ENCODE results near the gene LIPC. TPM values are rescaled to one million over a fixed set of nuclear protein-coding genes. Genes with fewer than 3 reads are reported as not detected.

LIPC gene
- total RNA-seq, 2 experiments from 2014 or later: 1.5 to 3.9 TPM

DNA sequence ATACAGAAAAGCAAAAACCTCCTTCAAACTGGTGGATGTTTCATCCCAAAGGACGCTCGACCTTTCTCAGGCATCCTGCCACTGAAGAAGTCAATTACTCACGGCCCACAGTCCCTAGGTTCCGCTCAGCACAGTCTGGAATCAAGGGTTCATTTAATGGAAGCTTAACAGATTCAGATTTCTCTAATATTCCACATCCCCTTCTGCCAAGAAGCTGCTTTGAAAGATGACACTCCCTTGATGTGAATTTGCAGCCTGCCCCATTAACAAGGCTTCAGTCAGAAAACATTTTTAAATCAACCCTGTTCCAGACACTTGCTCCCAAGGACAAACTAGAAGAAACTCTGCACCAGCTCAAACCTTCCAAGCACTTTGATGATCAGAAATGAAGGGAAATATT, 81.2 kb downstream of the LIPC start:
- POLR2A ChIA-PET: interaction anchor here (0.6 kb wide), 1 partner anchor 39 kb away, joined by 3 read pairs; no protein-coding TSS in a partner anchor
- DNase-seq: no peak
- CTCF ChIA-PET: interaction anchor here (0.9 kb wide), 1 partner anchor 55 kb away, joined by 3 read pairs; no protein-coding TSS in a partner anchor
- H3K4me3 Mint-ChIP-seq: no peak overlapping the region
- peaks cover 40% of the 10 kb centered on the region for H3K4me1 Mint-ChIP-seq
- H3K36me3 Mint-ChIP-seq (ENCODE audit: low read depth): peaks cover 15% of the 10 kb centered on the region
- peaks cover 2% of the 10 kb centered on the region for H3K27me3 Mint-ChIP-seq
- H3K9me3 Mint-ChIP-seq: peaks cover 15% of the 10 kb centered on the region
- no peak overlapping the region for H3K27ac Mint-ChIP-seq

DNA sequence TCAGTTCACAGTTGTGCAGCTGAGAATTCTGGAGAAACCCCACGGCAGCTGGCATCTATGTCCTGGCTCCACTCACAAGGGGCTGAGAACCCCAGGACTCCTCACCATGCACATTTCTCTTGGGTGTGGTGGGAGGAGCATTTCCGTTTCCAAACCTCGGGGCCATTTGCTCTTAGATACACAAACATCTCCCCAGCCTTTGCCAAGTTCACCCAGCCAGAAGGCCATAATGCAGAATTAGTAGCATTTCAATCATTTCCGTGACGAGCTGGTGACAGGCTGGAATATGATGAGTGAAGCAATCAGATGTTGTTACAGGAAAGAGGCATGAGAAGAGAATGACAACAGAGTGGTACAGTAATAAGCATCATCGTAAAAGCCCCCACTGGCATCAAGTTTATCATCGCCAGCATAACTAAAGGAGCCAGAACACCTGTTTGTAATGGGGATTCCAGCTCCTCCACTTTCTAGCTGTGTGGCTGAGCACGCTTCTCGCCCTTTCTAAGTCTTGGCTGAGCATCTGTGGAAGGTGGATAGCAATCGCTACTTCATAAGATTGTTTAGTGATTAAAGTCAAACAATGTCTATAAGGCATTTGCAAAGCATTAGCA, 82.0 kb downstream of the LIPC start:
- ChIA-PET POLR2A (interaction anchor here (0.6 kb wide), 1 partner anchor 38 kb away, joined by 3 read pairs; no protein-coding TSS in a partner anchor), CTCF (interaction anchor here (0.9 to 1.1 kb wide), 3 partner anchors 9 to 56 kb away, joined by 3 to 4 read pairs (median 3); no protein-coding TSS in a partner anchor)
- peaks cover 48% of the 10 kb centered on the region for H3K4me1 Mint-ChIP-seq
- H3K4me3 Mint-ChIP-seq: no peak overlapping the region
- H3K9me3 Mint-ChIP-seq: peaks cover 15% of the 10 kb centered on the region
- H3K27me3 Mint-ChIP-seq: peaks cover 2% of the 10 kb centered on the region
- DNase-seq: no peak
- H3K36me3 Mint-ChIP-seq (ENCODE audit: low read depth): peaks cover 16% of the 10 kb centered on the region
- H3K27ac Mint-ChIP-seq: no peak overlapping the region

DNA sequence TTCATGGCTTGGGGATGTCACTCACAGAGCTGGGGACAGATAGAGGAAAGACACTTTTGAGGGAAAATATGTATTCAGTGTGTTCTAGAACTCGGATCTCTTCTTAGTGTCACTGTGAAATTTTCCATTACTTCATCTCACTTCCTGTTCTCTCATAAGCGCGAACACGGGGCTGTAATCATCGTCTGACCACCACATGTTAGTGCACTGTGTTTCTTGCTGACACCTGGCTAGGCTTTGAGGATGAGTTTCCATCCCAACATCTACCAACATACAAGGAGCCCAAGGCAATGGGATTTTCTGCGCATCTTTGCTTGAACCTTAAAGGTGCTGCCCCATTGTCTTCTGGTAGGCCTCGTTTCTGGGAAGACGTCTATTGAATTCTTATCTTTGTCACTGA, 84.0 kb downstream of the LIPC start:
- H3K4me3 Mint-ChIP-seq: no peak overlapping the region
- POLR2A ChIA-PET: interaction anchor here (0.7 kb wide), 1 partner anchor 247 kb away, joined by 11 read pairs; no protein-coding TSS in a partner anchor
- CTCF ChIA-PET: interaction anchor here (0.6 to 1.6 kb wide), 3 partner anchors 25 to 1329 kb away, joined by 3 to 6 read pairs (median 3); no protein-coding TSS in a partner anchor
- peaks cover 64% of the 10 kb centered on the region for H3K4me1 Mint-ChIP-seq
- peak; percentile 33 for DNase-seq
- peaks cover 15% of the 10 kb centered on the region for H3K9me3 Mint-ChIP-seq
- peaks cover 16% of the 10 kb centered on the region for H3K36me3 Mint-ChIP-seq (ENCODE audit: low read depth)
- peak overlapping the region; percentile 79 for H3K27ac Mint-ChIP-seq
- H3K27me3 Mint-ChIP-seq: no peaks in the 10 kb centered on the region

- CTCF ChIA-PET: interaction anchor here (0.5 to 2.3 kb wide), 11 partner anchors 10 to 297 kb away, joined by 3 to 20 read pairs (median 4); no protein-coding TSS in a partner anchor
- H3K4me1 Mint-ChIP-seq: peaks cover 72% of the 10 kb centered on the region
- peak; percentile 44 for DNase-seq
- peak overlapping the region; percentile 3 for H3K4me3 Mint-ChIP-seq
- H3K27me3 Mint-ChIP-seq: no peaks in the 10 kb centered on the region
- H3K27ac Mint-ChIP-seq: peak overlapping the region; percentile 83
- POLR2A ChIA-PET: no interaction called here
- H3K36me3 Mint-ChIP-seq (ENCODE audit: low read depth): peaks cover 16% of the 10 kb centered on the region
- H3K9me3 Mint-ChIP-seq: peaks cover 15% of the 10 kb centered on the region
These were observed 85.5 kb downstream of the LIPC start for GRCh38 chr15:58517252-58517681.

GRCh38 chr15:58517682-58518525, 86.1 kb downstream of the LIPC start:
- ChIA-PET CTCF (interaction anchor here (0.7 to 2.3 kb wide), 9 partner anchors 10 to 56 kb away, joined by 3 to 20 read pairs (median 4); no protein-coding TSS in a partner anchor), POLR2A (no interaction called here)
- DNase-seq: peak; percentile 14

GRCh38 chr15:58518626-58519025, 86.8 kb downstream of the LIPC start:
- CTCF ChIA-PET: interaction anchor here (2.3 kb wide), 1 partner anchor 11 kb away, joined by 20 read pairs; no protein-coding TSS in a partner anchor
- Mint-ChIP-seq H3K27ac (peak overlapping the region; percentile 83), H3K4me3 (no peak overlapping the region), H3K36me3 (ENCODE audit: low read depth) (peaks cover 16% of the 10 kb centered on the region), H3K9me3 (peaks cover 15% of the 10 kb centered on the region), H3K4me1 (peaks cover 68% of the 10 kb centered on the region), H3K27me3 (peaks cover 2% of the 10 kb centered on the region)
- DNase-seq: peak; percentile 27
- POLR2A ChIA-PET: no interaction called here

More at GRCh38 chr15:58517682-58518525, 86.1 kb downstream of the LIPC start:
- Mint-ChIP-seq H3K4me1 (peaks cover 72% of the 10 kb centered on the region), H3K9me3 (peaks cover 15% of the 10 kb centered on the region), H3K4me3 (no peak overlapping the region), H3K27ac (peak overlapping the region; percentile 83), H3K27me3 (no peaks in the 10 kb centered on the region), H3K36me3 (ENCODE audit: low read depth) (peaks cover 16% of the 10 kb centered on the region)

DNA sequence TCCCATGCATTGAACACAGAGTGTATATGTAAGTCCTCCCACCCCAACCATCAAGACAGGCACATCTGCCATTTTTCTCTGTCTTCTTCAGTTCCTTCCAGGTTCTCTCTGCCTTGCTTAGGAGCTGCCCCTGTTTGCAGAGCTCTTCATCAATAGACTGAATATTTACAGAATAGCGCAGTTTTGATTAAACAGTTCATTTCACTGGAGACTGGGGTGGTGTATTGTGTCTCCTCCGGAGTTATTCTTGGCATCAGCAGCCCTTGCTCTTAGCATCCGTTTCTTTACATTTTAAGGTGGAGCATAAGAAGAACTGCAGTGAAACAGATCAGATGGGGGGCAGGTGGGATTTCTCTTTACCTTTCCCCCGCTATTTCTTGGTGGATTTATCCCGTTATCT, 87.7 kb downstream of the LIPC start:
- DNase-seq: no peak
- Mint-ChIP-seq H3K27ac (no peak overlapping the region), H3K4me3 (no peak overlapping the region), H3K4me1 (peaks cover 62% of the 10 kb centered on the region), H3K27me3 (peaks cover 2% of the 10 kb centered on the region), H3K36me3 (ENCODE audit: low read depth) (peaks cover 16% of the 10 kb centered on the region), H3K9me3 (peaks cover 11% of the 10 kb centered on the region)
- CTCF ChIA-PET: no interaction called here
- POLR2A ChIA-PET: interaction anchor here (0.6 kb wide), 1 partner anchor 26 kb away, joined by 3 read pairs; no protein-coding TSS in a partner anchor

DNA sequence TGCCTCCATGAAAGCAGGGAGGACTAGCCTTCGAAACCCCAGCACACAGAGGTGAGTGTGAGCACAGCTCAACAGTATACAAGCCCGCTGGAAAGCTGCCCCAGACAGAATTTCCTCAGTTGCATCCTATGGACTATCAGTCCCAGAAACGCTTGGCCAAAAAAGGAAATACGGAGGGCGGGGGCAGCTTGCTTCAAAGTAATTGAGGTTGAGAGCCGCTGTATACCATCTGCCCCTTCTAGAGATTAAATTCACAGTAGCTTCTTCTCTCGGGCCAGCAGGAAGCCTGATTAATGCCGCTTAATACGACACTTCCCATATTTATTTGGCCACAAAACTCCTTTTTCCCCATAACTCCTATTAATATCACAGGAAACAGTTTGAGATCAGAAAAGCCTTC, 88.7 kb downstream of the LIPC start:
- Mint-ChIP-seq H3K4me1 (peaks cover 57% of the 10 kb centered on the region), H3K27me3 (peaks cover 2% of the 10 kb centered on the region), H3K4me3 (no peak overlapping the region), H3K9me3 (peaks cover 8% of the 10 kb centered on the region), H3K36me3 (ENCODE audit: low read depth) (peaks cover 14% of the 10 kb centered on the region), H3K27ac (no peak overlapping the region)
- DNase-seq: no peak
- ChIA-PET POLR2A (no interaction called here), CTCF (interaction anchor here (1.1 to 2.6 kb wide), 3 partner anchors 8 to 23 kb away, joined by 4 to 9 read pairs (median 4); no protein-coding TSS in a partner anchor)

DNA sequence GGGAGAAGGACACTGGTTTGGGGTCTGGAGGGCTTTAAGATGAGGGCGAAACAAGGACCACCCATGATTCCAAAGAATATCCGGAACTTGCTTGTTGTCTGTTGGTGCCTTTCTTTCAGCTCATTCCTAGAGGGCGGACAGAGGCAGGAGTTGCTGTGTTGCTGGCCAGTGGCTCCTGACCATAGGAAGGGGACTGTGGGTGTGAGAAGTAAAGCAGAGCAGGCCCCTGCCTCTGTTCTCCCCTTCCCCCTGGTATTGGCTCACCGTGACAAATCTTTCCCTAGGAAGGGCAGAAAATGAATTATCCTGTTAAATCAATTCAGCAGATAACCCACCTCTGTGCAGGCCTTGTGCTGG, 89.1 kb downstream of the LIPC start:
- Mint-ChIP-seq H3K27ac (no peak overlapping the region), H3K9me3 (peaks cover 4% of the 10 kb centered on the region), H3K27me3 (peaks cover 2% of the 10 kb centered on the region), H3K4me1 (peaks cover 53% of the 10 kb centered on the region), H3K36me3 (ENCODE audit: low read depth) (peaks cover 9% of the 10 kb centered on the region), H3K4me3 (no peak overlapping the region)
- CTCF ChIA-PET: interaction anchor here (1.1 to 2.6 kb wide), 3 partner anchors 8 to 23 kb away, joined by 4 to 9 read pairs (median 4); no protein-coding TSS in a partner anchor
- no peak for DNase-seq
- POLR2A ChIA-PET: no interaction called here

- no peak overlapping the region for H3K27ac Mint-ChIP-seq
- ChIA-PET CTCF (interaction anchor here (1.2 to 2.6 kb wide), 3 partner anchors 12 to 24 kb away, joined by 4 to 9 read pairs (median 9); no protein-coding TSS in a partner anchor), POLR2A (no interaction called here)
These were observed 89.7 kb downstream of the LIPC start for GRCh38 chr15:58521293-58521991.

DNA sequence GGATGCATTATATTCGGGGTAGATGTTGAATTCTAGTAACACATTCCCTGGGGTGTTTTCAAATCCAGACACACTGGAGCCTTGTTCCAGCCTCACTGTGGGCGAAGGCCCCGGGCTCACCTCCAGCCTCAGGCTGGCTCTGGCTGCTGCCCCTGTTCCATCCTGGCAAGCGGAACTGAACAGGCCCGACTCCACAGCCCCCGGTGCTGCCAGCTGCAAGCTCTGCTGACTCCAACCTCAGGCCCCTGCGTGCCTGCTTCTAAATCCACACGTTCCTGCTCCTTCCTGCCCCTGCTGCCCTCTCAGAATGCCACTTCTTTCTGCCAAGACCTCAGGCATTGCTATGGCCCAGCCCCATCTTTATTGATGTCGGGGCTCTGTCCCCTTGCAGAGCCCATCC, 90.6 kb downstream of the LIPC start:
- Mint-ChIP-seq H3K27me3 (peaks cover 2% of the 10 kb centered on the region), H3K36me3 (ENCODE audit: low read depth) (peaks cover 1% of the 10 kb centered on the region), H3K4me1 (peaks cover 38% of the 10 kb centered on the region), H3K9me3 (no peaks in the 10 kb centered on the region), H3K27ac (no peak overlapping the region), H3K4me3 (no peak overlapping the region)
- POLR2A ChIA-PET: no interaction called here
- no peak for DNase-seq
- CTCF ChIA-PET: interaction anchor here (0.6 to 2.6 kb wide), 7 partner anchors 8 to 28 kb away, joined by 3 to 9 read pairs (median 3); no protein-coding TSS in a partner anchor

More at GRCh38 chr15:58521293-58521991, 89.7 kb downstream of the LIPC start:
- DNase-seq: no peak
- Mint-ChIP-seq H3K4me3 (no peak overlapping the region), H3K36me3 (ENCODE audit: low read depth) (peaks cover 5% of the 10 kb centered on the region), H3K27me3 (peaks cover 2% of the 10 kb centered on the region), H3K9me3 (peaks cover under 1% of the 10 kb centered on the region), H3K4me1 (peaks cover 47% of the 10 kb centered on the region)

- H3K36me3 Mint-ChIP-seq (ENCODE audit: low read depth): peaks cover 1% of the 10 kb centered on the region
- DNase-seq: no peak
- H3K27ac Mint-ChIP-seq: no peak overlapping the region
- H3K4me1 Mint-ChIP-seq: peaks cover 33% of the 10 kb centered on the region
- H3K9me3 Mint-ChIP-seq: no peaks in the 10 kb centered on the region
- peaks cover 2% of the 10 kb centered on the region for H3K27me3 Mint-ChIP-seq
- CTCF ChIA-PET: interaction anchor here (0.7 to 2.1 kb wide), 7 partner anchors 9 to 248 kb away, joined by 3 to 9 read pairs (median 3); no protein-coding TSS in a partner anchor
- no peak overlapping the region for H3K4me3 Mint-ChIP-seq
- POLR2A ChIA-PET: no interaction called here
These were observed 91.1 kb downstream of the LIPC start for GRCh38 chr15:58522865-58523264.

Measured in activated CD4-positive, alpha-beta T cell treated with anti-CD3 and anti-CD28 coated beads, Interleukin-2, amount 10 ng/mL, durations not matched to agents 7 days and 5 days (primary cell).